Stimulated activated naive CD4-positive, alpha-beta T cell (primary cell): ENCODE measurements around the gene EPAS1.
A peak's percentile ranks its signal among the peaks of the same experiment; 100 is the strongest.

Experiments used
- DNase-seq, 6 experiments: peaks; one replicate each; lab custom pipeline; 2025; lab: John Stamatoyannopoulos, UW

The EPAS1 gene

DNA sequence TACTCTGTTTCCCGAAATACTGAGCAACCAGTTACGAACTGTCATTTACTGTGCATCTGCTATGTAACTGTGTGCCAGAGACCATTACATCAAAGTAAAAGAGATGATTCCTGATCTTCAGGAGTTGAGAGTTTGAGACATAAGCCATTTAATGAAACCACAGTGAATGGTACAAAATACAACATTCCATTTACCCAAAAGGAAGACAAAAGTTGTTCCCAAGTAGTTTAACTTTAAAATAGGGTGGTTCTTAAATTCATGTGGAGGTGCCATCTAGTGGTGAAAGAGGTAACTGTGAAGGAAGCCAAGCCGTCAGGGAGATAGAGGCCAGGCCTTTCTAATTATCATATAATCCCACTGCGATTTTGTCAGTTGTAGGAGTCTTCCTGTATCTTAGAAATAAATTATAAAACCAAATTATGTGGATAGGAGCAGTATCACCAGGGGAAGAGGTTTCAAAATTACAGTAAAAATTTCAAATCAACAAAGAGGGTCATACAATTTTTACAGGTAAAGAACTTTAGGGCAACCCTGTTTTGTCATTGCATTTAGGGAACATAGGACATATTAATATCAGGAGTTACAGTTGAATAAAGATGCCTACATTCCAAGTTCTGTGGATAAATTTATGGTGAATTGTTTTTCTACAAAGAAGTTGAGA lies 67.7 kb downstream of the EPAS1 start:
- DNase-seq: peak in 3 of 6 experiments; percentile 21 to 68 (median 59)

GRCh38 chr2:46365913-46366667 lies 68.9 kb downstream of the EPAS1 start:
- no peak for DNase-seq

GRCh38 chr2:46366668-46367052 lies 69.5 kb downstream of the EPAS1 start:
- no peak for DNase-seq

- DNase-seq: no peak
Observed at GRCh38 chr2:46367286-46367685, 70.1 kb downstream of the EPAS1 start.

DNA sequence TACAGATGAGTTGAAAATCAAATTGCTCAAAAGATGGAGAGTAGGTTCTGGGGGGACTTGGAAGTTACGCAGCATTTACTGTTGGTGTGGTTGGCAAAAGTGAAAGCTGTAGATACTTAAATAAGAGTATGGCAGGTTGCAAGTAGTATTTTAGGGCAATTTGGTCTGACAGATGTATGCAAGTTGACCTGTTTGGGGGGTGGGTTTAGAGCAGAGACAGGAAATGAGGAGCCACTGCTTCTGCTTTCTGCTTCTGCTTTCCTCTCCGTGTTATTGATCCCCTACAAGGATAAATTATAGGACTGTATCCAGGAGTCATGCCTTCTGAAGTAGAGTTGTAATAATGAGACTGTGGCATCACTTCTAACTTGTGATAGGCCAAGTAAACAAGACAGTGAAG lies 71.2 kb downstream of the EPAS1 start:
- DNase-seq: no peak

- no peak for DNase-seq
Observed at GRCh38 chr2:46369783-46370182, 72.6 kb downstream of the EPAS1 start.

- no peak for DNase-seq
Observed at GRCh38 chr2:46371854-46372253, 74.6 kb downstream of the EPAS1 start.

DNA sequence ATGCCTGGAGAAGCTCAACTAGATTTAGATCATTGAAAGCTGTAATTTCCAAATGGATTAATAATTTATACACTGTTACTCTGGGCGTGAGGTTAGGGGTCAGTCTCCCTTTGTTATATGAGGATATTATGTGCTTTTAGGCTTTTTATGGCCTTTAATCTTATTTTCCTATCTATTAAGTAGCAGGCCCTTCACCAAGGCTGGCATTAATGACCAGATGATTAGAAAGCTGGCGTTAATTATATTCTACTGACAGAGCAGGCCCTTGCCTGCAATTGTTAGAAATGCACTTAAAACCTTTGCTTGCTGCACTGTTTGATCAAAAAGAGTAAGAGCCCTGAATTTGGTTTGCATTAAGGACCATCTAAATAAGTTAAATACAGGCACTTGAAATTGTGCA lies 75.3 kb downstream of the EPAS1 start:
- no peak for DNase-seq

DNA sequence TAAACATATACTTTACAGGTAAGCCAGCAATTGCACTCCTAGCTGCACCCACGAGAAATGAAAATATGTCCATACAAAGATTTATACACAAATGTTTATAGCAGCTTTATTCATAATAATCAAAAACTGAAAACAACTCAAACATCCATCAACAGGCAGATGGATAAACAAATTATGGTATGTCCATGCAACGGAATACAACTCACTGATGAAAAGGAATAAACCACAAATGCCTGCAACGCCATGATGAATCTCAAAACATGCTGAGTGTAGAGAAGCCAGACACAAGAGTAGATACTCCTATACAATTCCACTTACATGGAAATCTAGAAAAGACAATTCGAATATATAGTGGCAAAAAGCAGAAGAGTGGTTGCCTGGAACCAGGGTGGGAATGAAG lies 76.0 kb downstream of the EPAS1 start:
- DNase-seq: no peak

GRCh38 chr2:46375566-46376125 lies 78.4 kb downstream of the EPAS1 start:
- no peak for DNase-seq

DNA sequence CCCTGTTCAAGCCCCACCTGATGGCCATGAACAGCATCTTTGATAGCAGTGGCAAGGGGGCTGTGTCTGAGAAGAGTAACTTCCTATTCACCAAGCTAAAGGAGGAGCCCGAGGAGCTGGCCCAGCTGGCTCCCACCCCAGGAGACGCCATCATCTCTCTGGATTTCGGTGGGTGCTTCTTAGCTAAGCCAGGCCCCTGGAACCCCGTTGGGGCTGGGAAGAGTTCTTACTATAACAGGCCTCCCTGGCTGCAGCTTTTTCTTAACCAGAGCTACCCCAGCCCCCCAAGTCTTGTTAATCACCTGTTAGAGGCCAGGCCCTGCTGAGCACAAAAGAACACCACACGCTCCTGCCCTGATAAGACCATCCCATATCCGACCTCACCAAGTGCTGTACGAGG lies 79.4 kb downstream of the EPAS1 start:
- no peak for DNase-seq

- DNase-seq: no peak
Observed at GRCh38 chr2:46377101-46377581, 79.9 kb downstream of the EPAS1 start.

DNA sequence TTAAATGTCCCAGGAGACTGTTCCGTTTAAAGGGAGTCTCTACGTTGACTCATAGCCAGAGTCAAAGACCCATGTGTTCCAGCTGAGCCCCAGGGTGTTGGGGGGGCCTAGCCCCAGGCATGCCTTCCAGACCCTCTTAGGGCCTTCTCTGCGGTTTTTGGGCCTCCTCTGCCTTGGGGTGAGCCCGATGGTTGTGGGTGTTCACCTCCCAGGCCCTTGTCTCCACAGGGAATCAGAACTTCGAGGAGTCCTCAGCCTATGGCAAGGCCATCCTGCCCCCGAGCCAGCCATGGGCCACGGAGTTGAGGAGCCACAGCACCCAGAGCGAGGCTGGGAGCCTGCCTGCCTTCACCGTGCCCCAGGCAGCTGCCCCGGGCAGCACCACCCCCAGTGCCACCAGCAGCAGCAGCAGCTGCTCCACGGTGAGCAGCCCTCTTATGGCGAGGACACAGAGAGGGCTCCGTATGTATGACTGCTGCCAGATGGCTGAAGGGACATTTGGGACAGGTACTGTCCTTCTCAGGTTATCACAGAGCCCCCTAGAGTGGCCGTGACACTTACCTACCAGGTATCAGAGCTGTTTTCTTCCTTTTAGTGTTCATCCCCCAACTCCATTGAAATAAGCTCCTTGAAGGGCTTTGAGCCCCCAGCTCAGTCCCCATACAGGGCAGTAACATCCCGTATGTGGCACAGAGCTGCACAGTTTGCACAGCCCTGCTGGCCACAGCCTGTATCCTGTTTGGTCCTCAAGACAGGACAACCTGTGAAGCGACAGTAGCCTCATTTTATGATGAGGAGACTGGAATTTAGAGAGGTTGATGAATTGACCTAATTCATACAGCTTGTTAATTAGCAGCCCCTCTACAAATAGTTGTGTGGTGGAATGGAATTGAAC lies 80.7 kb downstream of the EPAS1 start:
- DNase-seq: no peak

GRCh38 chr2:46378616-46379015 lies 81.4 kb downstream of the EPAS1 start:
- DNase-seq: no peak

GRCh38 chr2:46379213-46380037 lies 82.2 kb downstream of the EPAS1 start:
- no peak for DNase-seq

DNA sequence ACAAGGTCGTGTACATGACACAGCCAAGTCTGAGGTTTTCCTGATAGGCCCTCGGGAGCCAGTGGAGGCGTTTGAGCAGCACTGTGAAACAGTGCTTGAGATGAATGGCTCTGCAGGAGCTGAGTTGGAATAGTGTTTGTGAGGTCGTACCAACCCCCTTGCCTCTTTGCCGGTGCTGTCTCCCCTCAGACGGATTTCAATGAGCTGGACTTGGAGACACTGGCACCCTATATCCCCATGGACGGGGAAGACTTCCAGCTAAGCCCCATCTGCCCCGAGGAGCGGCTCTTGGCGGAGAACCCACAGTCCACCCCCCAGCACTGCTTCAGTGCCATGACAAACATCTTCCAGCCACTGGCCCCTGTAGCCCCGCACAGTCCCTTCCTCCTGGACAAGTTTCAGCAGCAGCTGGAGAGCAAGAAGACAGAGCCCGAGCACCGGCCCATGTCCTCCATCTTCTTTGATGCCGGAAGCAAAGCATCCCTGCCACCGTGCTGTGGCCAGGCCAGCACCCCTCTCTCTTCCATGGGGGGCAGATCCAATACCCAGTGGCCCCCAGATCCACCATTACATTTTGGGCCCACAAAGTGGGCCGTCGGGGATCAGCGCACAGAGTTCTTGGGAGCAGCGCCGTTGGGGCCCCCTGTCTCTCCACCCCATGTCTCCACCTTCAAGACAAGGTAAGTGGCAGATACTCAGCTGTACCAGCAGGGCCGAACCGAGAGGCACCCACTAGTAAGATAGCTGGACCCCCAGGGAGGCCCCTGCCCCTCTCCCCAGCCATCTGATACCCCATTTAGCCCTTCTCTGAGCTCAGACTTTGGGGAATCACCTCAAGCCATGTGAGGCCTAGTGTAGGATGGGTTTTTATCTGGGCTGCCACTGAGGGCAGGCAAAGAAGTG lies 83.1 kb downstream of the EPAS1 start:
- no peak for DNase-seq

DNA sequence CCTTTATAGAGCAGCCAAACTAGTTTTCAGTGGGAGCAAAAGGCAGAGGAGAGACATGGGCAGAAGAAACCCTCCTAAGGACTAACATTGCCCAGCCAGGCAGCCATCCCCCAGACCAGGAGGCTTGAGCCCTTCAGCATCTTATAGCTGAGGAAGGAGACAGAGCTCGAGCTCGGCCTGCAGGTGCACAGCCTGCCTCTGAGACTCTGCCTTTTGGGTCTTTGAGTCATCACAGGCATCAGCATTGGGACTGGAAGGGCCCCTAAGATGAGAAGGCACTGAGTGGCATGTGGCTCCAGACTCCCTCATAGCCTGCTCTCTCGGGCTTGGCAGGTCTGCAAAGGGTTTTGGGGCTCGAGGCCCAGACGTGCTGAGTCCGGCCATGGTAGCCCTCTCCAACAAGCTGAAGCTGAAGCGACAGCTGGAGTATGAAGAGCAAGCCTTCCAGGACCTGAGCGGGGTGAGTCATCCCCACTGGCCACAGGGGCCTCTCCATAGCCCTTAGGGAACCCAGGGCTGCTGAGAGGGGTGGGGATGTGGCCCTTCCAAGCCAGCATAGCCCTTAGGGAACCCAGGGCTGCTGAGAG lies 84.1 kb downstream of the EPAS1 start:
- no peak for DNase-seq

GRCh38 chr2:46381871-46382270 lies 84.7 kb downstream of the EPAS1 start:
- no peak for DNase-seq

DNA sequence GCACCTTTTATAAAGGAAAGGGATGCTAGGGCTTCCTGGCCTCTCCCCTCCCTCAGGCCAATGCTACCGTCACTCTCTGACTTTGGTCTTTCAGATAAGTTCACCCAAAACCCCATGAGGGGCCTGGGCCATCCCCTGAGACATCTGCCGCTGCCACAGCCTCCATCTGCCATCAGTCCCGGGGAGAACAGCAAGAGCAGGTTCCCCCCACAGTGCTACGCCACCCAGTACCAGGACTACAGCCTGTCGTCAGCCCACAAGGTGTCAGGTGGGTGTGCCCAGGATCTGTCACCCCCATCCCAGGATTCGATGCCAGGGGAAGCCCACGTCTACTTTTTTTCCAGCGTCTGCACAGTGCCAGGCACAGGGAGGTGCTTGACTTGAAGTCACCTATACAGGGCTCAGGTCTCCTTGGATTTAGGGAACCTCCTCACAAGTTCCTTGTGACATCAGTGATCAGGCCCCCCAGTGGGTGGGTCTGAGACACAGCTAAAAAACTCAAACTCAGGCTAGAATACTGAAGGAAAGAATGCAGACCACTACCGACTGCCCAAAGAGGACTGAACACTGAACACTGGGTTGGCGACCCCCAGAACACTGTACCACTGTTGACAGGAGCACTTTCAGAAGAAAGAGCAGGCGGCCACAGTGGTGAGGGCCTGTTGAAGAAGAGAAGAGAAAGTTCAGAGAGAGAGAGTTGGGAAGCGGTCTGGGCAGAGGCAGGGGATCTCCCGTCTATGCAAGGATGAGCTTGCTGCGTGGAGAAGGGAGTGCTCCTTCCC lies 85.3 kb downstream of the EPAS1 start:
- DNase-seq: no peak
